GM19324 (cell line): ENCODE data around the gene NUP214.

Experiments used
- ATAC-seq: cut with Tn5 transposase; IDR thresholded peaks from one replicate; pipeline ENCODE4 v1.9.1; 2021; ENCODE audit warnings: mild to moderate bottlenecking, moderate library complexity; ENCODE audit not compliant: unreplicated experiment, low FRiP score

Gene NUP214

DNA sequence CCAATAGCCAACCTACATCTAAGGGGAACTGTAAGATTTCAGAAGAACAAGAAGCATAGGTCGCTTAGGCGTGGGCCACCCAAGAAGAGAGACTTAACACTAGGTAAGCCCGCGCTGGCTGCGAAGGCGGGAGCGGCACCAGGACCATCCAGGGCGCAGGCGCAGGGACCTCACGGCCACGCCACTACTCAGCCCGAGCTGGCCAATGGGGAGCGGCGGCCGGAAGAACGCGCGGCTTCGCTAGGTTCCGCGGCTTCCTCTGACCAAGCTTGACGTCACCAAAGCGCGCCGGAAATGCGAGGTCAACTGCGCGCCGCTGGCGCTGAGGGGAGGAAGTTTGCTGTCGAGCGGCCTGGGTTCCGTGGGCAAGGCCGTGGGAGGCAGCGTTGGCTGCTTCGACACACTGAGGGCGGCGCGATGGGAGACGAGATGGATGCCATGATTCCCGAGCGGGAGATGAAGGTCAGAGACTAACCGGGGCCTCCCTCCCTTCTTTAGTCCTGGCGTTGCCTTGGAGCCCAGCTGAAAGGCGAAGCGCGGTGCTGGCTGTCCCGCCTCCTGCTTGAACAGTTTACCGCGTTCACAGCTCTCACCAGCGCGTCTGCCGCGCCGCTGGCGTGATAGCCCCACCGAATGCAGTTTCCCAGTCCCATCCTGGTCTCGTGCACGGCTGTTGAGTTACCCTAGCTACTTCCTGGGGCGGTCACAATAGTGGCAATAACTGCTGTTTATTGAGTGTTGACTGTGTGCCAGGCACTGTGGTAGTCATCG is at the start of gene NUP214:
Gene NUP214, plus strand, starts transcription at position 299 of the 771 bp plus-strand sequence. Its CDS starts 119 bp downstream, at position 418.
- ATAC-seq = peak; percentile 93

DNA sequence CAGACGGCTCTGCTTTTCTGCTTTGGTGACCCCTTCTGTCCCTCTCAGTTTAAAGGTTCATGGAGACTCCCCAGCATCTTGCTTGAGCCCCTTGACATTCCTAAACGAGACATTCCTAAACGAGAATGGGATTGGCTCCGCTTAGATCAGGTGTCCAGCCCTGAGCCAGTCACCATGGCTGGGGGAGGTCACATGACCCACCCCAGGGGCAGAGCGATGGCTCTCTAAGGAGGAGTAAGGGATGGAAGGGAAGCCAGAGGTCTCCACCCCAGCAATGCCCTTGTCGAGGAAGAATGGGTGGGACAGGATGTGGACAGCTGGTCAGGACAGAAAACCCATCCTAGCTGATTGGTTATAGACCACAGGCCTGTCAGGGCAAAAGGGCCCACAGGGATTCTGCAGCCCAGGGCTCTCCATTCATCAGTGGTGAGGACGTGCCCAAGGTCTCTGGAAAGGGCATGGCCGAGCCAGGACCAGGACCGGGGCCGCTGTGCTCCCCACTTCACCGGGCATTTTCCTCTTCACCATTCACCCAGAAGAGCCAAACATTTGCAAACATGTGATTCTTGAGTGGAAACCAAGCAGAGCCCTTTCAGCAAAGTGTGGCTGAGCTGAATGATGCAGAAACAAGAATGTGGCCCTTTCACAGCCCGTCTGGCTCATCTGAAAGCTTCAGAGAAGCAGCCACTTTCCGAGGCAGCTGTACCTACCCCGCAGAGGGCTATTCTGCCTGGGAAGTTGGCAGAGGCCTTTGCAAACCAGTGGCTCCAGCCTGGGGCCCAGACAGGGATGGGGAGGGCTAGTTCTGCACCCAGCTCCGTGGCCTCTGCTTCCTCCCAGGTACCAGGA is 48.8 kb upstream of the NUP214 start:
- no peak for ATAC-seq

DNA sequence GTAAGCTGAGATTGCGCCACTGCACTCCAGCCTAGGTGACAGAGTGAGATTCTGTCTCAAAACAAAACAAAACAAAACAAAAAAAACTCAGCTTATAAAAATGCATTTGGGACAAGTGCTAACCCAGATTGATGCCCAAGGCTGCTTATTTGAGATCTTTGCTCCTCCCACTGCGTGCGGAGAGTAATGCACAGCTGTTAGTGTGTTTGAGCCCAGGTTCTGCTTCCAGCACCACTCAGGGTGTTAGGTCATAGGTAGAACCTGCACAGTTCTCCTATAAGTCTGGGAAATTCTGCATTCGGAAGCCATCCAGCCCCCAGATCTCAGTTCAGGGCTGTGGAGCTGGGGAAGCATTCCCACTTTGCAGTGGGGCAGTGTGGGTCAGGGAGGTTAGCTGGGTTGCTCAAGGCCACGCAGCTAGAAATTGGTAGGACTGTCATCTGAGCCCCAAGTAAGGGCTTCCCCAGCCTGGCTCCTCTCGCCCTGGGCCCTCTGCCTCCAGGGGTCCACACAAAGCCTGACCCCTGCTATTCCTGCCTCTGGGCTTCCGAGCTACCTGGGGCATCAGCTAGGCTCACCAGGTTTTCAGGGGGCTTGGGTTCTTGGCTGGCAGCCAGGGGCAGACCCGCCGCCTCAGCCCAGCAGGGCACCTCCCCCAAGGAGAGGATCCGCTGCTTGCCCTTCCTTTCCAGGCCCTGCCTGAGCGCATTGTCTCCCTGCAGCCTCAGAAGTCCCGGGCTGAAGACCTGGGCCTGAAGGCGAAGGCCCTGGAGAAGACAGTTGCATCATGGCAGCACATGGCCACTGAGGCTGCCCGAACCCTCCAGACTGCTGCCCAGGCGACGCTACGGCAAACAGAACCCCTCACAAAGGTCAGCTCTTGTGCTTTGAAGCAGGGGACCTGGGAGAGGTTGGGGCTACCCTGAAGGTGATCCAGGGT is 46.7 kb upstream of the NUP214 start:
- no peak for ATAC-seq

DNA sequence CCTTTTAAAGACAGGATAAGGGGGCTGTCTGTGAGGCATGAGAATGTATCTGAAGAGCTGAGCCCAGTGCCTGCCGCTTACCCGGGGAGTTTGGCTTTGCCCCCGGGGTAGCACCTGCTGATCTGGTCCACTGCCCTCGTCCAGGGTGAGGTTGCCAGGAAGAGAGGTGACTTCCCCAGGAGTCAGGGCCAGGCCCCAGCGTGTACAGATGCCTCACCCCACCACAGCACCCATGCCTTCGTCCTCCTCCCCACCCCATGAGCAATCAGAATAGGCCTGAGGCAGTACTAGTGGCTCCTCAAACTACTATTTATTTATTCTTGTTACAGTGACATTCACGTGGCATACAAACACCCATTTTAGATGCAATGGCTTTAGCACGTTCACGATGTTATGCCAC is 44.8 kb upstream of the NUP214 start:
- ATAC-seq = no peak

DNA sequence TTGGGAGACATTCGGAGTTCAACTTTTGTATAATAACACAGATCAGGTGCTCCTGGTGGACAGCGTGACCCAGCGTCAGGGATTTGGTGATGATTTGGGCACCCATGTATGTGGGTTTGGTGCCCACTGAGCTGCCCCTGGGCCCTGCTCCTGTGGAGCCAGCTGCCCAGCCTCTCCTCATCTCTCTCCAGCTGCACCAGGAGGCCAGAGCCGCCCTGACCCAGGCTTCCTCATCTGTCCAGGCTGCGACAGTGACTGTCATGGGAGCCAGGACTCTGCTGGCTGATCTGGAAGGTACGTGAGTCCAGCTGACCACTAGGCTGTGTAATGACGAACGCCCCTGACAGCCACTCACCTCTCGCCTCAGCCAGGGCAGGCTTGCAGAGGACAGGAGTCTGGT is 43.5 kb upstream of the NUP214 start:
- no peak for ATAC-seq

DNA sequence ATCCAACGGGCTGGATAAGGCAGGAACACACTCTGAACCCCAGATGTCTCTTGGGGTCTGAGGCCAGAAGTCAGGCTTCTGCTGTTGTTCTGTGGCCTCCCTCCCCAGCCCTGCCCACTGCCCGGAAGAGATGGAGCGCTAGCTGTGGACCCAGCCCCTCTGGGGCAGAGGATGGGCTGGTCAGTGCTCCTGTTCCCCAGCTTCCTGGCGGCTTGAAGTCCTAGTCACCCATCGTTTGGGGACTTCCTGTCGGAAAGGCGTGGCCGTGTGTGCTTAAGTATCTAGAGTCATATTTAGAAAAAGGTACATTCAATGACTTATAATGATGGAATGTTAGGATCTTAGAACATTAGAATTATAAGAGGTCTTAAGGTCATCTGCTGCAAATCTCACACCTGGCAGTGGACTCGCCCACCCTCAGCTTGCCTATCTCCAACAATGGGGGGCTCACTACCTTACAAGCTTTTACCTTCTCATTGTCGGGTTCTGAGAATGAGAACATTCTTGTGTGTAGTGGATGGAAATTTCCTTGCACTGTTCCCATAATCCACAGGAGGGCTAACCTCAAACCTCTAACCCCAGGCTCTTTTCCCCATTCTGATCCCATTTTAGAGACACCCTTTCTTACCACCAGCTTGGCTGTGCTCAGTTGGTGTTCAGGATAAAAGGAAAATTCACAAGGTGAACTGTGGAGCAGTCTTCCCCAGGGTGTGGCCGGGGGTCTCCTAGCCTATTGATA is 42.4 kb upstream of the NUP214 start:
- no peak for ATAC-seq

DNA sequence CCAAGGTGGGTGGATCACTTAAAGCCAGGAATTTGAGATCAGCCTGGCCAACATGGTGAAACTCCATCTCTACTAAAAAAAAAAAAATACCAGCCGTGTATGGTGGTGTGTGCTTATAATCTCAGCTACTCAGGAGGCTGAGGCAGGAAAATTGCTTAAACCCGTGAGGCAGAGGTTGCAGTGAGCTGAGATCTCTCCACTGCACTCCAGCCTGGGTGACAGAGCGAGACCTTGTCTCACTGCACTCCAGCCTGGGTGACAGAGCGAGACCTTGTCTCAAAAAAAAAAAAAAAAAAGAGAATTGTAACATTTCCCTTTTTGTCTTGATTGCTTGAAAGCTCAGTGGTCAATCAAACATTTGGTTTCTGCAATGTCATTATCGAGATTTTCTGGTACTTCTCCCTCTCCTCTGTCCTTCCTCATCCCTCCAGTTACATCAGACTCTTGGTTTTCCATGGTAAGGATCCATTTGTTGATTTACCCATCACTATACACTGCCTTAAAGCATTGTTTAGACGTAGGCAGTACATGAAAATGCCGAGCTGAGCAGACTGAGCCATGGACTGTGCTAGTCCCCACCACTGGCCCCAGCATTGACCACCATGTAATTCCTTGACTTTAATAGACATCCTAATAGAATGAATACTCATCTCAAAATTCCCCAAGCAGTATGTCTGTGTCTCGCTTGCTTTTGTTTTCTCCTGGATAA is 40.6 kb upstream of the NUP214 start:
- ATAC-seq = no peak

DNA sequence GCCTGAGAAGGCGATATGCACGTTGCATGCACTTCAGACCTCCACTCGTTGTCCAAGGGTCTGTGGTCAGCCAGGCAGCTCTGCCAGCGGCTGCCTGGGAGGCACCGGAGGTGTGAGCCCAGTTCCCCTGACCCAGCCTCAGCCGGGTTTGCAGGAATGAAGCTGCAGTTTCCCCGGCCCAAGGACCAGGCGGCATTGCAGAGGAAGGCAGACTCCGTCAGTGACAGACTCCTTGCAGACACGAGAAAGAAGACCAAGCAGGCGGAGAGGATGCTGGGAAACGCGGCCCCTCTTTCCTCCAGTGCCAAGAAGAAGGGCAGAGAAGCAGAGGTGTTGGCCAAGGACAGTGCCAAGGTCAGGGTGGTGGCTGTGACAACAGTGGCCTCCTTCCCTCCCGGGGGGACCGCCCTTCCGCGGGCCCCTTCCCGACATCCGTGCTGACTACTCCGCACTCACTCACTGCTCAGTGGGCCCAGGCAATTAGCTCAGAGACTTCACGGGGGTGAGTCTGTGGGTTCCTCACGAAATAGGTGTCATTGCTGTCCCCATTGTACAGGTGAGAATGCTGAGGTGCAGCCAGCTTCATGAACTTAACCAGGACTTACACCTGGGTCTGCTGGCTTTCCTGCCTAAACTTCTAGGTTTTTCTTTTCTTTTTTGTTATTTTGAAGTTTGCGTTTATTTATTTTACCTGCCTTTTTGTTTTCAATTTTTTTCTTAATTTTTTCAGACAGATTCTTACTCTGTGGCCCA is 39.8 kb upstream of the NUP214 start:
- no peak for ATAC-seq

DNA sequence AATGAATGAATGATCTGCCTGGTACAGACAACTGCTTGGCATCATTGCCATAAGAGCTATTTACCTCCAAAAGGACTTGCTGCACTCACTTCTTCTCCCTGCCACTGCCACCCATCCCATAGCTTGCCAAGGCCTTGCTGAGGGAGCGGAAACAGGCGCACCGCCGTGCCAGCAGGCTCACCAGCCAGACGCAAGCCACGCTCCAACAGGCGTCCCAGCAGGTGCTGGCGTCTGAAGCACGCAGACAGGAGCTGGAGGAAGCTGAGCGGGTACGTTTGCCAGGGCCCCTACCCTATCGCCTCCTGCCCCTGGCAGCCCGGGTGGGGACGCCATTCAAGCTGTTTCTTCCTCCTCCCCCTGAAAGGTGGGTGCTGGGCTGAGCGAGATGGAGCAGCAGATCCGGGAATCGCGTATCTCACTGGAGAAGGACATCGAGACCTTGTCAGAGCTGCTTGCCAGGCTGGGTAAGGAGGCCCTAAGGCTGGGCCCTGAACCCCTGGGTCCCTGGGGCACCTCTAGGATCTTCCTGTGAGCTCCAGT is 38.0 kb upstream of the NUP214 start:
- ATAC-seq = no peak

DNA sequence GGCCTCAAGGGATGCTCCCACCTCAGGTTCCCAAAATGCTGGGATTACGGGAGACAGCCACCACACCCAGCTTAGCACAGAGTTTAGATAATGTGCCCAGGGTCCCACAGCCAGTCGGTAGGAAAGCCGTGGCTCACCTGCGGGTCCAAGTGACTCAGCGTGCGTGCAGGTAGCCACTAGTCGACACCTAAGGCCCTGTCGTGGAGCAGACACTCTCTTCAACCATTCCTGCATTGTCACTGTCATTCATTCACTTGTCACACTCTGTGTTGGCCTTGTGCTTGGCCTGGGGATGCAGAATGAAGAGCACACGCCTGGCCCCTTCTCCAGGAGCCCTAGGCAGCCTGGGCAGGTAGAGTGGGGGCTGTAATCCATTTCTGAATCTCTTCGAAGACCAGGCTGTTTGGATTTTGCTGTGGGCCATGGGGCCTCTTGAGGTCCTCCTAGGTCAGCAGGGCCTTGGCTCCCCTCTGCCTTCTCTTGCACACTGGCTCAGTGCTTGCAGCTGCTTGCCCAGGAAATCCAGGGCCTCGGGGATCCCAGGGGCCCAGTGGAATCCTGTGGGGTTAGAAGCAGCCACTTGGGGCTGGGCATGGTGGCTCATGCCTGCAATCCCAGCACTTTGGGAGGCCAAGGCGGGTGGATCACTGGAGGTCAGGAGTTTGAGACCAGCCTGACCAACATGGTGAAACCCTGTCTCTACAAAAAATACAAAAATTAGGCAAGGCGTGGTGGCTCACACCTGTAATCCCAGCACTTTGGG is 35.2 kb upstream of the NUP214 start:
- ATAC-seq = no peak

DNA sequence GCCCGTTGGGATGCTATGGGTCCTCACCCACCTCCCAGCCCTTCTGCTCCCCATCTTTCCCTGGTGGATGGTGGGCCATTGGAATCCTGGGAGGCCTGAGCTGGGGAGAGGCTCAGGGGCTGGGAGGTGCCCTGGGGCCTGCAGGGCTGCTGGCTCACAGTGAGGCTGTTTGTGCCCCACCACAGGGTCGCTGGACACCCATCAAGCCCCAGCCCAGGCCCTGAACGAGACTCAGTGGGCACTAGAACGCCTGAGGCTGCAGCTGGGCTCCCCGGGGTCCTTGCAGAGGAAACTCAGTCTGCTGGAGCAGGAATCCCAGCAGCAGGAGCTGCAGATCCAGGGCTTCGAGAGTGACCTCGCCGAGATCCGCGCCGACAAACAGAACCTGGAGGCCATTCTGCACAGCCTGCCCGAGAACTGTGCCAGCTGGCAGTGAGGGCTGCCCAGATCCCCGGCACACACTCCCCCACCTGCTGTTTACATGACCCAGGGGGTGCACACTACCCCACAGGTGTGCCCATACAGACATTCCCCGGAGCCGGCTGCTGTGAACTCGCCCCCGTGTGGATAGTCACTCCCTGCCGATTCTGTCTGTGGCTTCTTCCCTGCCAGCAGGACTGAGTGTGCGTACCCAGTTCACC is 33.9 kb upstream of the NUP214 start:
- ATAC-seq = no peak

DNA sequence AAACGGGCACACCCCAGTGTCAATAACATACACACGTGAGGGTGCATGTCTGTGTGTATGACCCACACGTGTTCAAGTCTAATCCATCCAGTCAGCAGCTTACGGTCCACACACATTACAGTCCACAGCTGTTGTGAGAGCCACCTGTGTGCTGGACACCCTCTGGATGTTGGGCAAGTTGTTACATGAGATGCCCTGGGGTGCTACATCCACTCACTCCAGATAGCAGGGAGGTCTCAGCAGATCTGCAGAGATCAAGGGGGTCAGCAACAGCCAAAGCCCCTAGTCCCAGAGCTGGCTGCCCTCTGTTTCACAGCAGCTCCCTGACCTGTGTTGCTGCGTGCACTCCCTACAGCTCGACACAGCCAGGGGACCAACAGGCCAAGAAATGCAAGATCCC is 33.4 kb upstream of the NUP214 start:
- ATAC-seq = no peak

DNA sequence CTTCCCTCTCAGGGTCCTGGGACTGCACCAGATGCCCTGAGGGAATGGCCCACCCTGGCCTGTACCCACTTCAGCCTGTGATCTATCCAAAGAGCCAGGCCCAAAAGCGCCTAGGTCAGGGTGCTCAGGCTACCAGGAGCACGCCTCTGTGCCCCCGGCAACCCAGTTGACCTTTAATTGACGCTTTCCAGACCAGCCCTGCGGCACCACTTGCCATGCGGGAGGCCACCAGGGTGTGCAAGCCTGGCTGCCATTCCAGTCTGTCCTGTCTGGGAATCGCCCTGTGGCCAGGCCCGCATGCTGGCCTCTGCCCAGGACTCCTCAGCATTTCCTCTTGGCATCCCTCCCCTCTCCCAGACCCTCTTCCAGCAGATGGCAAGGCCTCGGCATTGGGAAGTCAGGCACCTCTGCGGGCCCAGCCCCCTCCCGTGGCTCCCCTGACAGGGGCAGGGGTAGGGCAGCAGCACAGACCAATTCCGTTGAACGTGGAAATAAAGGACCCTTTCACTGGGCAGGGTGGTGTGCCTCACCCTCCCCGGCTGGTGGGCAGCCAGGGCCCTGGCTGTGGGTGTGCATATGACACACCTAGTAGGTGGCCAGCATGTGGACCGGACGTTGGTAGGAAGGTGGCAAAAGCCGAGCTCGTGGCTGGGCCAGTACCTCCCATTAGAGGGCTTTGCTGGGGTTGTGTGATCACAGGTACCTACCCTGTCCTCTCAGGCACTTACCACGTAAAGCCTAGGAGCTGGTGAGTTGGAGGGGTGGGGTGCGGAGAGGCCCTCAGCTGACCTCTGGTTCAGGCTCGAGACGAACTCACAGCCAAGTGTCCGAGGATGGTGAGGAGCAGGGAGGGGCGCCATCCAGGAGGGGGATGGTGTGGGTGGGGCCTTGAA is 32.6 kb upstream of the NUP214 start:
- no peak for ATAC-seq

DNA sequence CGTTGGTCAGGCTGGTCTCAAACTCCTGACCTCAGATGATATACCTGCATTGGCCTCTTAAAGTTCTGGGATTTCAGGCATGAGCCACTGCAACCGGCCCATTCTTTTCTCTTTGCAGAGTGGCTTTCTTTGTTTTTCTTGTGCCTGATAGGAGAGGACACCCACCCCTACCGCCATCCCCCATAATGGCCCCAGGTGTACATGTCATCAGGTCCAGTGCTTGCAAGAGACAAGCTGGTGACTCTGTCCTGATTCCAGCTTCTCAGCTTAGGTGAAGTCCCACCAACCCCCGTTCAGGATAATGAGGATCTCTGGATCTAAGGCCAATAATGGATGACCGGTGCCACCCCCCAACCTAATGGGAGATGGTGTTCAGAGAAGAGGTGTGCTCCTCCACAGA is 31.4 kb upstream of the NUP214 start:
- no peak for ATAC-seq

DNA sequence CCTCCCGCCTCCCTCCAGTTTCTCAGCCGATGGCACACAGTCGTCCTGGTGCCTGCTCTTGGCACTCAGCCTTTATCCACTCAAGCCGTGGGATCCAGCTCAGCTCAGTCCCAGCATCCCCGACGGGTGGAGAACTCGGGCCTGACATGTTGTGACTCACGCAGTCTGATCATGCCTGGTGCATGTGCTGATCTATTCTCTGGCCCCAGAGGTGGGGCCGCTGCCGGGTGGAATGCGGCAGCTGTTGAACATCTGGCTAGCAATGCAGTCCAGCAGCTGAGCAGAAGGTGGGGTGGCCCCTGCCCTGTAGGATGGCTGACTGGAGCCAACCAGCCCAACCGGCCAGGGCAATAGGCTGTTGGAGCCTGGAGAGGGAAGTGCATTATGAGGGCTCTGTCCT is 30.8 kb upstream of the NUP214 start:
- no peak for ATAC-seq

DNA sequence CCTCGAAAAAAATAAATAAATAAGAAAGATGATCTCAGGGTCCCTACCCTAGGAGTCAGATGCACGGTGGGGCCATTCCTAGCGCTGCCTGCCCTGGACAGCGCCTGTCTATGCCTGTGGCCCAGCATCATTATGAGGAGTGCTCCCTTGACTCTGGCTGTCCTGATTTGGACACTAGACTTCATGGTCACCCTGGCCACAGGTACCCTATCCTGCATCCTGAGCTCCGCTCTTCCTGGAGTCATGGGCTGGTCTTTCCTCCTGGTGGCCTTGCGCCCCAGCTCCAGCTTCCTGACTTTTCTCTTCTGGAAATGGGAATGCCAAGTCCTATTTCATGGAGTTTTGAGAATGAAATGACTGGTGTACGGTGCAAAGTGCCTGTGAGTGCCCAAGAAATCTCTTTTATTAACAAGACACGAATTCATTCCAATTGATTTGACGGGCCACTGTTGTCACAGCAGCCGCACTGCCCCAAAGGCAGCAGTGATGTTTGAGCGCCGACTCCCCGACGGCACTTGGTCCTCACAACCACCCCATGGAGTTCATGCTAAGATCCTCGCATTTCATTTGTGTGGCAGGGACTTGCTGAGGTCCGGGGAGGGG is 29.6 kb upstream of the NUP214 start:
- no peak for ATAC-seq
